GM18873 (cell line): ENCODE data around the gene MYNN.

ENCODE experiments used
- ATAC-seq: cut with Tn5 transposase; IDR thresholded peaks from one replicate; pipeline ENCODE4 v1.9.1; 2021; ENCODE audit warnings: mild to moderate bottlenecking, moderate library complexity, moderate number of reproducible peaks; ENCODE audit not compliant: unreplicated experiment, low FRiP score

The MYNN gene

GRCh38 chr3:169822983-169823382, 49.8 kb downstream of the MYNN start:
- no peak for ATAC-seq

DNA sequence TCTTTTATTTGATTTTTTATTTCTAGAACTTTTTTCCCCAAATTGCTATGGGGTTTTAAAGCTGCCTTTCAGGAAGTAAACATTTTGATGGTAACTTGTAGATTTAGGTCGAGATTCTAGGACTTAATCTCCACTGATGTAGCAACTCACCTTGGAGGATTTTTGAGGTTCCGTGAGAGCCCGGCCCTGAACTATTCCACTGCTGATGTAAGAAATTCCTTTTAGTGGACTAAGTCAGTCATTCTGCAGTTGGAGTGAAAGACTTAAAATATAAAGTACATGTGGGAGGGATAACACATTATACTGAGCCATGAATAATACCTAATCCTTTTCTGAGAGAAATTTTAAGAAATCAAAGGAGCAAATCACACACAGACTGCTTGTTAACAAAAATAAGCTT, 52.1 kb downstream of the MYNN start:
- no peak for ATAC-seq

DNA sequence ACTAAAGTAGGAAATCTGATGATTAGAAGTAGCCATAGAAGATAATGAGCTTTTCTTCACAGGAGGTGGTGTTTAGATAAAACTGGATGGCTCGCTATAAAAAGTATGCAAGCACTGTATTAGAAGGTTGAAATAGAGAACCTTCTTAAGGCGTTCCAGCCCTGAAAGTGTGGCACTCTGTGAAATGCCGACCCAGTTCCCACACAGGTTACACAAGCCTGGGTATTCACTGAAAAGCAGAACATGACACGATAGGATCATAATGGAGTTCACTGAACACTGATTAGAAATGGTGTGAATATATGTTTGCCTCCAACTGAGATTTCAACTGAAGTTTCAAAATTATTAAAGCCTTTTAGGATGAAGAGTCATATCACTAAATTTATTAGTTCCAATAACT, 54.5 kb downstream of the MYNN start:
- ATAC-seq = no peak

DNA sequence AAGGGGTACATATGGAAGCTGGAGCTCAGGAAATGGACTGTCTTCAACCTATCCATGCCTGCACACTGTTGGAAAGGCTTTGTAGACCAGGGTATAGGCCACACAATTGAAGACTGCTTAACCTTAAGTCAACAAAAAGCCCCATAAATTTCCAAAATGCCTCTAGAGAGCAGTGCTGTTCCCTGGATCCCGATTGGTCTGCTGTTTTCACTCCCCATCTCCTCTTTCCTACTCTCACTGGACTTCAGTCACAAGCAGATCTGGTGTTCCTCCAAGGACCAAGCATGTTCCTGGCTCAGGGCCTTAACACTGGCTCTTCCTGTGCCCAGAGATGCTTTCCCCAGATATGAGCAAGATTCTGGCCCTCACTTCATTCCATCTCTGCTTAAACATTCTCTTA, 62.3 kb downstream of the MYNN start:
- no peak for ATAC-seq

DNA sequence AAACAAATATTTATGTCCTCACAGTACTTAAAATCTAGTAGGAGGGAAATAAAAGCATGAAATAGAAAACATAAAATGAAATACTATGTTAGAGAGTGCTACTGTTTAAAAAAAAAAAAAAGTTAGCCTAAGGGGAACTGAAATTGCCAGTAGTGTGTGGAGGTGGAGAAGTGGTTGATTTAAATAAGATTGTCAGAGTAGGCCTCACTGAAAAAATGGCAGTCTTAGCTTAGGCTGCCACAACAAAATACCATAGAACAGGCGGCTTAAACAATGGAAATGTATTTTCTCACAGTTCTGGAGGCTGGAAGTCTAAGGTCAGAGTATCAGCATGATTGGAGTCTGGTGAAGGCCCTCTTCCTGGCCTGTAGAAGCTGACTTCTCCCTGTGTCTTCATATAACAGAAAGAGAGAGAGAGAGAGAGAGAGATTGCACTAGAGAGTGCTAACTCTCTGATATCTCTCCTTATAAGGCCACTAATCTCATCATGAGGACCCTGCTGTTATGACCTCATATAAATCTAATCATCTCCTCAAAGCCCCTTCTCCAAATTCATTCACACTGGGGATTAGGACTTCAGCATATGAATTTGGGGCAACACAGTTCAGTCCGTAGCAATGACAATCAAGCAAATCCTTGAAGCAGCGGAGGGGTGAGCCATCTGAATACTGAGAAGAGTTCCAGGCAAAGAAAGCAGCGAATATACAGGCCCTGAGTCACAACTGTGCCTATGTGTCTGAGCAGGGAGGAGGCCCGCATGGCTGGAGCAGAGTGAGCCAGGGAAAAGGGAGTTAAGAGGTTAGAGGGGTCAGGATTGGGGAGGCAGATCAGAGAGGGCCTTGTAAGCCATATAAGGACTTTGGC, 63.1 kb downstream of the MYNN start:
- ATAC-seq = no peak

DNA sequence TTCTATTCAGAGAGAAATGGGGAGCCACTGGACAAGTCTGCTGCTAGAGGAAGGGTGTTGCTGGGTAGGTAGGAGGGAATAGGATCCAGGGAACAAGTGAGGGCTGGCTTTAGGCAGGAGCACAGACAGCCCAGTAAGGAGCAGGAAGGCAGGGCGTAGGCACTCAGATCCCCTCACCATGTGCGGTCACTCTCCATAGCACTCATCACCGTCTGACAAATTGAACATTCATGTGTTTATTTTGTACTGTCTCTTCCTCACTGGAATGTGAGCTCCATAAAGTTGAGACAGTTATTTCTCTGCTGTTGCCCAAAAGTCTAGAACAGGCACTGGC, 63.7 kb downstream of the MYNN start:
- no peak for ATAC-seq

DNA sequence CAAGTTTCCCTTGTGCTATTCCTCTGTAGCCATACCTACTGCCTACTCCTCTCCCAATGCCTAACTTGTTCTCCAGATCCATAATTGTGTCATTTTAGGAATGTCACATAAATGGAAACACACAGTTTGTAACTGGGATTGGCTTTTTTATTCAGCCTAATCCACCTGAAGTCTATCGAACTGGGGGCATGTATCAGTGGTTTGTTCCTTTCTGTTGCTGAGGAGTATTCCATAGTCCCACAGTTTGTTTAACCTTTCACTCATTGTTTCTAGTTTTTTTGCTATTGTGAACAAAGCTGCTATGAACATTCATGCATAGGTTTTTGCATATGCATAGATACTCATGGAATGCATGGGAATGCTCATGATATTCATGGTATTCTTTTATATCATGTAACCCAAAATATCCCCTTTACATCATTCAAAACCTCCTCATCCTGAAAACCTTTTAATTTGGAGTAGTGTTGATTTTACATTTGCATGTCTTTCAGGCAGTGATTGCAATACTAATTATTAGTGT, 65.4 kb downstream of the MYNN start:
- ATAC-seq = no peak
